NK-92 treated with Interleukin-12 subunit alpha and Interleukin-12 subunit beta, amount 100 ng/mL, for 24 hours (cell line): ENCODE data around the gene FBRS.
A peak's percentile ranks its signal among the peaks of the same experiment; 100 is the strongest.
"Not testable (repeated sequence)": the region's sequence is repeated elsewhere in the genome, so short reads cannot be mapped to it uniquely, and the experiment has no call there.

Experiments
- DNase-seq: peaks from one replicate; lab custom pipeline; 2025; lab: John Stamatoyannopoulos, UW

FBRS gene

GRCh38 chr16:30698816-30699614 is 40.8 kb downstream of the FBRS start, which contains the start of gene SRCAP:
Gene SRCAP, plus strand, starts transcription at chr16:30699171. Its CDS starts 1,654 bp downstream, at chr16:30700825.
- peak; percentile 89 for DNase-seq

GRCh38 chr16:30699615-30700099 is 41.4 kb downstream of the FBRS start:
- DNase-seq, result no peak

- no peak for DNase-seq
Measured at GRCh38 chr16:30700491-30700890, 42.3 kb downstream of the FBRS start.

- DNase-seq, result no peak
Measured at GRCh38 chr16:30700971-30701370, 42.7 kb downstream of the FBRS start.

GRCh38 chr16:30703071-30703470 is 44.8 kb downstream of the FBRS start:
- not testable (repeated sequence) for DNase-seq

- no peak for DNase-seq
Measured at GRCh38 chr16:30703971-30704370, 45.7 kb downstream of the FBRS start.

GRCh38 chr16:30706046-30706445 is 47.8 kb downstream of the FBRS start:
- DNase-seq, result no peak

GRCh38 chr16:30710971-30711370 is 52.7 kb downstream of the FBRS start:
- DNase-seq, result no peak

GRCh38 chr16:30711712-30712111 is 53.5 kb downstream of the FBRS start:
- DNase-seq, result no peak

GRCh38 chr16:30715750-30716445 is 57.7 kb downstream of the FBRS start:
- DNase-seq, result no peak

GRCh38 chr16:30720086-30720485 is 61.9 kb downstream of the FBRS start:
- no peak for DNase-seq
